ENCODE results near the gene PDE6H. TPM values are rescaled to one million over a fixed set of nuclear protein-coding genes. Genes with fewer than 3 reads are reported as not detected.

PDE6H gene
- total RNA-seq, 1 experiment from 2014 or later = not detected

- TF ChIP-seq EZH2 (IDR thresholded peaks at IDR 0.05; ENCODE audit: low read depth) (no peak), CTCF (conservative IDR thresholded peaks at IDR 0.05) (no peak)
- Histone ChIP-seq H3K4me1 (replicated peaks; ENCODE audit: insufficient read depth) (peaks cover 72% of the 10 kb centered on the region), H3K27me3 (ENCODE audit: insufficient read depth, low read depth) (no peaks in the 10 kb centered on the region), H3K9me3 (ENCODE audit: insufficient read depth, low read depth) (no peaks in the 10 kb centered on the region), H3K4me2 (peak overlapping the region; percentile 64), H3K9me2 (ENCODE audit: insufficient read depth) (no peaks in the 10 kb centered on the region), H4K20me1 (ENCODE audit: insufficient read depth) (no peaks in the 10 kb centered on the region), H3K4me3 (0 out of 2 replicates have a peak overlapping the region, but pooled peaks have one; percentile 0), H2AFZ (no peak overlapping the region), H3K27ac (peak overlapping the region; percentile 83), H3K36me3 (ENCODE audit: low read depth) (peaks cover 32% of the 10 kb centered on the region), H3F3A (ENCODE audit: insufficient read depth, low read depth) (peaks cover 30% of the 10 kb centered on the region), H3K79me2 (ENCODE audit: low read depth) (peaks cover 52% of the 10 kb centered on the region)
- DNase-seq = peak; percentile 64 to 98
- intact Hi-C loops (cut with micrococcal nuclease; ENCODE audit: unreplicated experiment) = loop anchor here (1.0 to 2.0 kb wide), 5 partner anchors 9 to 182 kb away; partner anchors contain the start of gene ARHGDIB
- CTCF ChIA-PET = interaction anchor here (0.7 to 1.3 kb wide), 2 partner anchors 33 to 108 kb away, joined by 8 to 10 read pairs; no protein-coding TSS in a partner anchor
- POLR2A ChIA-PET (ENCODE audit: unreplicated experiment) = interaction anchor here (0.5 to 0.7 kb wide), 7 partner anchors 17 to 1853 kb away, joined by 3 to 30 read pairs (median 6); partner anchors contain the start of genes PLBD1 and SMCO3
- BruUV-seq (replicated peaks) = TSS peak; percentile 81
These were observed 20.4 kb upstream of the PDE6H start for GRCh38 chr12:14952299-14952921.

DNA sequence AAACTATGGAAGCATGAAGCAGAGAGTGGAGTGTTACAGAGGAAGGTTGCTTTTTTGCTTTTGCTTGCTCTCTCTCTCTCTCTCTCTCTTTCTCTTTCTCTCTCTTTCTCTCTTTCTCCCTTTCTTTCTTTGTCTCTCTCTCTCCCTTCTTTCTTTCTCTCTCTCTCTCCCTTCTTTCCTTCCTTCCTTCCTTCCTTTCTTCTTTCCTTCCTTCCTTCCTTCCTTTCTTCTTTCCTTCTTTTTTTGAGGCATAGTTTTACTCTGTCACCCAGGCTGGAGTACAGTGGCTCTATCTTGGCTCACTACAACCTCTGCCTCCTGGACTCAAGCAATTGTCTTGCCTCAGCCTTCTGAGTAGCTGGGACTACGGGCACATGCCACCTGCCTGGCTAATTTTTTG is 19.1 kb upstream of the PDE6H start:
- Histone ChIP-seq H3K27ac (peak overlapping the region; percentile 83), H3F3A (ENCODE audit: insufficient read depth, low read depth) (peaks cover 30% of the 10 kb centered on the region), H3K36me3 (ENCODE audit: low read depth) (peaks cover 23% of the 10 kb centered on the region), H3K9me3 (ENCODE audit: insufficient read depth, low read depth) (no peaks in the 10 kb centered on the region), H3K9me2 (ENCODE audit: insufficient read depth) (no peaks in the 10 kb centered on the region), H3K79me2 (ENCODE audit: low read depth) (peaks cover 65% of the 10 kb centered on the region), H2AFZ (no peak overlapping the region), H3K4me2 (peak overlapping the region; percentile 64), H3K4me3 (no peak overlapping the region), H3K4me1 (replicated peaks; ENCODE audit: insufficient read depth) (peaks cover 73% of the 10 kb centered on the region), H3K27me3 (ENCODE audit: insufficient read depth, low read depth) (no peaks in the 10 kb centered on the region), H4K20me1 (ENCODE audit: insufficient read depth) (no peaks in the 10 kb centered on the region)
- ChIA-PET POLR2A (ENCODE audit: unreplicated experiment) (no interaction called here), CTCF (interaction anchor here (0.6 to 0.7 kb wide), 2 partner anchors 43 to 67 kb away, joined by 3 read pairs; no protein-coding TSS in a partner anchor)
- BruUV-seq (replicated peaks) = no TSS peak
- no peak for DNase-seq
- TF ChIP-seq CTCF (conservative IDR thresholded peaks at IDR 0.05) = no peak
- TF ChIP-seq EZH2 (IDR thresholded peaks at IDR 0.05; ENCODE audit: low read depth) = no peak
- intact Hi-C loops (cut with micrococcal nuclease; ENCODE audit: unreplicated experiment) = loop anchor here (2.0 kb wide), 3 partner anchors 67 to 183 kb away; a partner anchor contains a TSS

DNA sequence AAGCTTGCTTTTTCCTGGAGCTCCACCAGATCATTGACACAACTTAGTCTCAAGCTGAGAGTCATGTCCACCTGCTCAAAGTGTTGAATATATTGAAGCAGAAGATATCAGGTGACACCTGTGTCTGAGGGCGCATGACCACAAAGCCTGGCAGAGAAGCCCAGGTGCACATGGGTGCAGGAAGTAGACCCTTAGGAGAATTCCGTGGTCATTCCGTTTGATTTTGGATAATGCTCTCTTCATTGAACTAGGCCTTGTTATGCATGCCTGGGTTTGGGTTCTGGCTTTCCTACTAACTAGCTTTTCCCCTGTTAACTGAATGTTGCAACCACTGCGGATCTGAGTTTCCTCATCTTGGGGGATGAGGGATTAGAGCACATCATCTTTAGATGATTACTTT is 18.6 kb upstream of the PDE6H start:
- H3K9me3 ChIP-seq (ENCODE audit: insufficient read depth, low read depth) = no peaks in the 10 kb centered on the region
- BruUV-seq (replicated peaks) = no TSS peak
- no peaks in the 10 kb centered on the region for H3K9me2 ChIP-seq (ENCODE audit: insufficient read depth)
- no peak overlapping the region for H3K4me3 ChIP-seq
- ChIA-PET POLR2A (ENCODE audit: unreplicated experiment) (no interaction called here), CTCF (interaction anchor here (0.6 to 0.7 kb wide), 2 partner anchors 44 to 67 kb away, joined by 3 read pairs; no protein-coding TSS in a partner anchor)
- H4K20me1 ChIP-seq (ENCODE audit: insufficient read depth) = no peaks in the 10 kb centered on the region
- H3K4me2 ChIP-seq = peak overlapping the region; percentile 33
- H3K27me3 ChIP-seq (ENCODE audit: insufficient read depth, low read depth) = no peaks in the 10 kb centered on the region
- peaks cover 73% of the 10 kb centered on the region for H3K4me1 ChIP-seq (replicated peaks; ENCODE audit: insufficient read depth)
- DNase-seq = peak; percentile 40 to 90
- H2AFZ ChIP-seq = no peak overlapping the region
- intact Hi-C loops (cut with micrococcal nuclease; ENCODE audit: unreplicated experiment) = no loop called here
- peak overlapping the region; percentile 83 for H3K27ac ChIP-seq
- peaks cover 70% of the 10 kb centered on the region for H3K79me2 ChIP-seq (ENCODE audit: low read depth)
- no peak for TF ChIP-seq EZH2 (IDR thresholded peaks at IDR 0.05; ENCODE audit: low read depth)
- no peak for TF ChIP-seq CTCF (conservative IDR thresholded peaks at IDR 0.05)
- H3F3A ChIP-seq (ENCODE audit: insufficient read depth, low read depth) = peaks cover 30% of the 10 kb centered on the region
- H3K36me3 ChIP-seq (ENCODE audit: low read depth) = peaks cover 18% of the 10 kb centered on the region
